H1 (cell line): ENCODE measurements around the gene DNAH12. TPM values are rescaled to one million over a fixed set of nuclear protein-coding genes. Genes with fewer than 3 reads are reported as not detected.

ENCODE experiments used
- CTCF ChIA-PET: fragments of 300-600 bp; sonication (Branson Sonifier 250); formaldehyde crosslinking; loops from one replicate; lab custom pipeline; 2021; ENCODE audit not compliant: partially characterized antibody; lab: Charles Lee
- POLR2A ChIA-PET: fragments of 300-600 bp; sonication (Branson Sonifier 250); formaldehyde crosslinking; loops from one replicate; lab custom pipeline; 2021; ENCODE audit warnings: inconsistent platforms; ENCODE audit not compliant: partially characterized antibody; lab: Charles Lee
- DNase-seq, 2 experiments: peaks; one replicate each; pipeline versions ENCODE4 v3.0.0 to v3.0.0-alpha.2; 2010 to 2022; ENCODE audit warnings: low spot score in 2 of 2, low read depth in 1 of 2, mixed read lengths in 1 of 2
- FAIRE-seq: peaks from 2 replicates; lab custom pipeline; 2011; peaks lifted over from hg19 to GRCh38; lab: Jason Lieb, UNC
- H2AFZ ChIP-seq: 2 replicates; pipeline ENCODE4 v1.8.1; 2012; ENCODE audit warnings: low read length, inconsistent platforms
- H2AK5ac ChIP-seq: 2 replicates; pipeline ENCODE4 v1.6.1; 2013; ENCODE audit warnings: low read depth, low read length
- H2BK120ac ChIP-seq: replicated peaks from 2 replicates; pipeline ENCODE3; 2013; ENCODE audit warnings: low read depth, low read length, inconsistent platforms
- H2BK12ac ChIP-seq: 2 replicates; pipeline ENCODE4 v1.6.1; 2013; ENCODE audit warnings: low read depth, low read length
- H2BK15ac ChIP-seq: 2 replicates; pipeline ENCODE4 v1.6.1; 2013; ENCODE audit warnings: low read length
- H2BK20ac ChIP-seq: 2 replicates; pipeline ENCODE4 v1.6.1; 2013; ENCODE audit warnings: low read length
- H2BK5ac ChIP-seq: 2 replicates; pipeline ENCODE4 v1.6.1; 2013; ENCODE audit warnings: low read depth, low read length
- H3K14ac ChIP-seq: 2 replicates; pipeline ENCODE4 v1.6.1; 2013; ENCODE audit warnings: inconsistent platforms; ENCODE audit not compliant: insufficient read length
- H3K18ac ChIP-seq: 2 replicates; pipeline ENCODE4 v1.6.1; 2013; ENCODE audit warnings: low read length; ENCODE audit errors: extremely low read depth
- H3K23ac ChIP-seq: 2 replicates; pipeline ENCODE4 v1.6.1; 2013; ENCODE audit warnings: inconsistent platforms; ENCODE audit not compliant: insufficient read length
- H3K23me2 ChIP-seq: 2 replicates; pipeline ENCODE4 v1.6.1; 2013; ENCODE audit warnings: low read depth, low read length
- H3K27ac ChIP-seq: 2 replicates; pipeline ENCODE4 v1.6.1; 2011; ENCODE audit warnings: low read depth, low read length, inconsistent platforms
- H3K27me3 ChIP-seq, 4 experiments: replicated peaks in 1 of 4; 1 replicate in 1 of 4; 2 replicates in 3 of 4; pipeline versions ENCODE4 v1.6.1 to v1.8.1; 2011 to 2013; ENCODE audit warnings: low read length in 3 of 4, mild to moderate bottlenecking in 3 of 4, inconsistent platforms in 2 of 4, mixed read lengths in 2 of 4, moderate library complexity in 1 of 4; ENCODE audit not compliant: control insufficient read depth in 3 of 4, insufficient read depth in 3 of 4; ENCODE audit errors: extremely low read depth in 1 of 4
- H3K36me3 ChIP-seq, 4 experiments: 2 replicates each; pipeline versions ENCODE4 v1.6.1 to v1.8.1; 2011 to 2013; ENCODE audit warnings: mild to moderate bottlenecking in 4 of 4, low read length in 3 of 4, moderate library complexity in 2 of 4, control low read depth in 1 of 4, inconsistent platforms in 1 of 4; ENCODE audit not compliant: insufficient read depth in 4 of 4, control insufficient read depth in 2 of 4
- H3K4ac ChIP-seq: replicated peaks from 2 replicates; pipeline ENCODE3; 2013; ENCODE audit warnings: low read length, low read depth, mixed read lengths, inconsistent platforms; ENCODE audit not compliant: insufficient read length
- H3K4me1 ChIP-seq, 4 experiments: replicated peaks in 1 of 4; 1 replicate in 1 of 4; 2 replicates in 3 of 4; pipeline versions ENCODE4 v1.6.1 to v1.8.1; 2011 to 2013; ENCODE audit warnings: low read length in 3 of 4, inconsistent platforms in 2 of 4, mixed read lengths in 1 of 4; ENCODE audit not compliant: insufficient read depth in 4 of 4, control insufficient read depth in 3 of 4
- H3K4me2 ChIP-seq, 2 experiments: 2 replicates each; pipeline versions ENCODE4 v1.6.1 to v1.8.1; 2011 to 2013; ENCODE audit warnings: low read depth in 2 of 2, low read length in 2 of 2, control low read depth in 1 of 2, inconsistent platforms in 1 of 2, mild to moderate bottlenecking in 1 of 2; ENCODE audit not compliant: insufficient read depth in 1 of 2
- H3K4me3 ChIP-seq, 4 experiments: fragments of 200-600, 300-600 bp in 1 of 4; sonication (generic), shearing (Covaris generic), sonication (Bioruptor Twin) in 1 of 4; 2 replicates each; pipeline versions ENCODE4 v1.5.1 to v1.8.1; 2011 to 2016; ENCODE audit warnings: low read length in 4 of 4, low read depth in 3 of 4, control low read depth in 2 of 4, inconsistent platforms in 2 of 4, mild to moderate bottlenecking in 2 of 4, mixed read lengths in 1 of 4, moderate library complexity in 1 of 4; ENCODE audit not compliant: insufficient read depth in 2 of 4; ENCODE audit errors: extremely low read depth in 1 of 4
- H3K56ac ChIP-seq: replicated peaks from 2 replicates; pipeline ENCODE3; 2013; ENCODE audit warnings: low read depth, mild to moderate bottlenecking, mixed read lengths, low read length, inconsistent platforms; ENCODE audit not compliant: insufficient read length
- H3K79me1 ChIP-seq: 2 replicates; pipeline ENCODE4 v1.6.1; 2013; ENCODE audit warnings: low read depth, low read length, control low read depth
- H3K79me2 ChIP-seq, 2 experiments: 2 replicates each; pipeline versions ENCODE4 v1.6.1 to v1.8.1; 2012 to 2013; ENCODE audit warnings: low read length in 2 of 2, mild to moderate bottlenecking in 2 of 2, inconsistent platforms in 1 of 2; ENCODE audit not compliant: insufficient read depth in 2 of 2, control insufficient read depth in 1 of 2
- H3K9ac ChIP-seq, 4 experiments: replicated peaks in 1 of 4; 1 replicate in 1 of 4; 2 replicates in 3 of 4; pipeline versions ENCODE4 v1.6.1 to v1.8.1; 2011 to 2013; ENCODE audit warnings: low read depth in 3 of 4, low read length in 3 of 4, control low read depth in 2 of 4, mild to moderate bottlenecking in 2 of 4, moderate library complexity in 2 of 4, inconsistent platforms in 1 of 4; ENCODE audit errors: extremely low read depth in 1 of 4
- H3K9me3 ChIP-seq, 2 experiments: 2 replicates each; pipeline versions ENCODE4 v1.6.1 to v1.8.1; 2012 to 2013; ENCODE audit warnings: mild to moderate bottlenecking in 2 of 2, moderate library complexity in 2 of 2, control low read depth in 1 of 2, inconsistent platforms in 1 of 2, low read depth in 1 of 2, low read length in 1 of 2, mixed read lengths in 1 of 2; ENCODE audit not compliant: insufficient read depth in 2 of 2
- H4K20me1 ChIP-seq, 2 experiments: replicated peaks in 1 of 2; 2 replicates each; pipeline versions ENCODE3 to v1.8.1; 2011 to 2013; ENCODE audit warnings: inconsistent platforms in 2 of 2, low read length in 2 of 2, mild to moderate bottlenecking in 1 of 2; ENCODE audit not compliant: insufficient read depth in 2 of 2, control insufficient read depth in 1 of 2
- H4K5ac ChIP-seq: 2 replicates; pipeline ENCODE4 v1.6.1; 2013; ENCODE audit warnings: low read length, low read depth, mixed read lengths, inconsistent platforms; ENCODE audit not compliant: insufficient read length
- H4K8ac ChIP-seq: 2 replicates; pipeline ENCODE4 v1.8.0; 2013; ENCODE audit warnings: mild to moderate bottlenecking, moderate library complexity, low read length, inconsistent platforms; ENCODE audit not compliant: insufficient read depth; ENCODE audit errors: extremely low read depth
- H4K91ac ChIP-seq: replicated peaks from 2 replicates; pipeline ENCODE3; 2013; ENCODE audit warnings: low read length, mixed read lengths, inconsistent platforms; ENCODE audit not compliant: insufficient read length
- BACH1 ChIP-seq: IDR thresholded peaks from 2 replicates; pipeline ENCODE4 v1.6.1; 2012; ENCODE audit warnings: low read length, improper control_type of control experiment
- SIRT6 ChIP-seq: IDR thresholded peaks from one replicate; pipeline ENCODE4 v1.7.1; 2012; ENCODE audit warnings: low read length, inconsistent platforms
- WGBS, 2 experiments: shearing (Covaris generic) in 1 of 2; methylation state at CpG; one replicate each; pipeline versions ENCODE4 v1.1.6 to v1.1.7; 2013 to 2015; ENCODE audit warnings: low lambda C conversion rate in 2 of 2, mixed read lengths in 2 of 2, inconsistent platforms in 1 of 2, low coverage in 1 of 2, missing lambda C conversion rate in 1 of 2; ENCODE audit not compliant: insufficient replicate concordance in 2 of 2, insufficient coverage in 1 of 2, insufficient read length in 1 of 2; ENCODE audit errors: extremely low coverage in 1 of 2, missing lambda C conversion rate in 1 of 2; 5-methylcytosine and 5-hydroxymethylcytosine counted together
- polyA plus RNA-seq, 7 experiments: library from polyadenylated mRNA; depleted of rRNA in 3 of 7; stranded (reverse) in 5 of 7; unstranded in 2 of 7; fragments of >200 nt in 5 of 7; fragments of 200-250 nt in 2 of 7; gene quantifications; 1 replicate in 5 of 7; 2 replicates in 1 of 7; 4 replicates in 1 of 7; pipeline versions ENCODE4 v1.2.1 to v1.2.3, GENCODE V29; 2011 to 2013; ENCODE audit warnings: missing spikeins in 2 of 7, mixed read lengths in 2 of 7
- total RNA-seq: library from RNA; stranded (reverse); fragmentation: NEBNext Ultra II Directional; extraction: Animal tissue kit (Norgen Biotek cat#: 25700); gene quantifications from 2 replicates; pipeline ENCODE4 v1.2.1, GENCODE V29; 2021

Gene DNAH12
- total and polyA plus RNA-seq, 2 of the 8 experiments (the other 6 are each of a cell fraction or from before 2014, with no cell fraction given): not detected

DNA sequence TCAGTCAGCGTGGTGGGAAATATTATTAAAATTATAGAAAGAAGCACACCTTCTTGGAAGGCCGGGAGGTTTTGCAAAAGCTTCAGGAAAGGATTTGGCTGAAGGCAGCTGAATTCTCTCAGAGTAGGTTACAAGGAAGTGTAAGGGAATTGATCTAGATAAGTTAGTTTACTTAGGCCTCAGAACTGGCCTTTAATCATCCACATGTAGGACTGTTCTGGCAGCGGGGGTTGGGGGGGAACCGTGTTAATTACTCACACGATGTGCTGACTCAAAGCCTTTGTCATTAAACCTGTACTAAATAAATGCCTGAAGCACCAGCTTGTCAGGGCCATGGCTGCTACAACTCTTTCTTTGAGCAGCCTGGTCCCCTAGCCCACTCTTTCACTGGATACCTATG lies 264.5 kb downstream of the DNAH12 start:
- WGBS, 2 experiments: 90% methylated on average over 5 of the region's 5 CpGs; no CpG with 5 or more reads in 1 of the 2 experiments
- H4K91ac ChIP-seq: no peak overlapping the region
- no peaks in the 10 kb centered on the region for H3K27me3 ChIP-seq
- H2BK20ac ChIP-seq: no peak overlapping the region
- no peaks in the 10 kb centered on the region for H3K23me2 ChIP-seq
- no peak overlapping the region for H3K4me3 ChIP-seq
- H3K79me2 ChIP-seq: no peaks in the 10 kb centered on the region
- H3K4me2 ChIP-seq: no peak overlapping the region
- no peak overlapping the region for H3K27ac ChIP-seq
- H3K4ac ChIP-seq: no peak overlapping the region
- no peak overlapping the region for H2BK12ac ChIP-seq
- DNase-seq (no peak), FAIRE-seq (no peak)
- no peaks in the 10 kb centered on the region for H4K20me1 ChIP-seq
- H2AK5ac ChIP-seq: no peak overlapping the region
- H2BK15ac ChIP-seq: no peak overlapping the region
- H3K36me3 ChIP-seq: no peaks in the 10 kb centered on the region; a peak in 1 of 8 replicates
- ChIA-PET CTCF (no interaction called here), POLR2A (interaction anchor here (1.1 kb wide), 1 partner anchor 52 kb away, joined by 3 read pairs; the partner anchor contains the start of gene APPL1)
- no peaks in the 10 kb centered on the region for H3K79me1 ChIP-seq
- no peak overlapping the region for H2BK5ac ChIP-seq
- no peak overlapping the region for H4K8ac ChIP-seq
- H2AFZ ChIP-seq: no peak overlapping the region
- no peak overlapping the region for H3K9ac ChIP-seq
- no peak overlapping the region for H2BK120ac ChIP-seq
- H3K14ac ChIP-seq: no peak overlapping the region
- no peak overlapping the region for H3K18ac ChIP-seq
- H3K23ac ChIP-seq: no peak overlapping the region
- no peak overlapping the region for H3K56ac ChIP-seq
- H3K4me1 ChIP-seq: no peaks in the 10 kb centered on the region
- H3K9me3 ChIP-seq: peaks cover 0 to 10% of the 10 kb centered on the region in 2 experiments; a peak in 2 of 4 replicates
- no peak overlapping the region for H4K5ac ChIP-seq
- no peak for TF ChIP-seq BACH1
- no peak for TF ChIP-seq SIRT6
